ENCODE results near the gene TRPV3. TPM values are rescaled to one million over a fixed set of nuclear protein-coding genes. Genes with fewer than 3 reads are reported as not detected.

TRPV3 gene
- total and polyA plus RNA-seq, 2 donors (not counting 1 experiment from before 2014, with no cell fraction given), result 1.6 to 18.2 TPM

DNA sequence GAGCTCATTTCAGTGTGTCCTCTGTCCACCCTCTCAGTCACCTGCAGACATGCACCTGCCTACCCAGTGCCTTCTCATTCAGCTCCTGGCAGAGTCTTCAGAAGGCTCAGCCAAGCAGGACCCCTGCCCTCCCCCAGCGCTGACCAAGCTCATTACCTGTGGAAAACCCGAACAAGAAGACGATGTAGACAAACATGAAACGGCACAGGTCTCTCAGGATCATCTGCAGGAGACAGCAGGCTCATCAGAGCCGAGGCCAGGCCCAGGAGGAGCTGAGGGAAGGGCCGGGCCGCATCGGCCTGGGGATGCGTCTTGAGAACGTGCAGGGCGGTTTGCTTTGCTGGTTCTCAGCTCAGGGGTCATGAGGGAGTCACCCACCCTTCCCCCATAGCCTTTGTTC is 19.4 kb upstream of the TRPV3 start:
- POLR2A ChIA-PET, result interaction anchor here (0.5 kb wide), 1 partner anchor 16 kb away, joined by 8 read pairs; no protein-coding TSS in a partner anchor
- no peaks in the 10 kb centered on the region for H3K9me3 Mint-ChIP-seq (ENCODE audit: insufficient read depth)
- Histone ChIP-seq H3K79me2 (ENCODE audit: control insufficient read depth, insufficient read depth, low read length) (no peaks in the 10 kb centered on the region), H3K27me3 (replicated peaks in 1 of 4; ENCODE audit: control extremely low read depth in 1 of 4, control insufficient read depth in 3 of 4, insufficient read depth in 4 of 4, low read length in 3 of 4) (no peaks in the 10 kb centered on the region), H3K36me3 (replicated peaks in 1 of 2; ENCODE audit: control extremely low read depth in 1 of 2, control insufficient read depth in 1 of 2, extremely low read depth in 1 of 2, insufficient read depth in 2 of 2, low read length in 1 of 2) (peaks cover 1 to 6% of the 10 kb centered on the region in 2 experiments), H3K4me1 (ENCODE audit: control insufficient read depth in 2 of 2, insufficient read depth in 2 of 2, low read length in 2 of 2) (no peaks in the 10 kb centered on the region), H3K9me3 (ENCODE audit: control extremely low read depth in 1 of 3, control insufficient read depth in 2 of 3, insufficient read depth in 1 of 3, low read length in 2 of 3) (peaks cover 0 to 3% (median 0%) of the 10 kb centered on the region in 3 donors), H4K20me1 (ENCODE audit: control insufficient read depth, insufficient read depth, low read length, poor library complexity, severe bottlenecking) (no peaks in the 10 kb centered on the region), H2AFZ (ENCODE audit: insufficient read depth, low read depth, low read length, poor library complexity, severe bottlenecking) (no peak overlapping the region), H3K9ac (ENCODE audit: low read length) (no peak overlapping the region), H3K4me3 (ENCODE audit: control extremely low read depth in 1 of 5, extremely low read depth in 1 of 5, insufficient read depth in 1 of 5, low read depth in 2 of 5, low read length in 4 of 5) (no peak overlapping the region), H3K27ac (ENCODE audit: low read length in 2 of 2) (no peak overlapping the region), H3K4me2 (replicated peaks; ENCODE audit: low read depth, low read length, poor library complexity, severe bottlenecking) (no peak overlapping the region)
- DNase-seq (no peak), ATAC-seq (ENCODE audit: low read depth) (no peak)
- no peaks in the 10 kb centered on the region for H3K4me1 Mint-ChIP-seq
- intact Hi-C loops (cut with micrococcal nuclease), result no loop called here
- TF ChIP-seq EZH2 (IDR thresholded peaks at IDR 0.05; ENCODE audit: borderline replicate concordance, insufficient read depth, low read depth, low read length, poor library complexity, severe bottlenecking), result no peak
- TF ChIP-seq, protein P1, sequence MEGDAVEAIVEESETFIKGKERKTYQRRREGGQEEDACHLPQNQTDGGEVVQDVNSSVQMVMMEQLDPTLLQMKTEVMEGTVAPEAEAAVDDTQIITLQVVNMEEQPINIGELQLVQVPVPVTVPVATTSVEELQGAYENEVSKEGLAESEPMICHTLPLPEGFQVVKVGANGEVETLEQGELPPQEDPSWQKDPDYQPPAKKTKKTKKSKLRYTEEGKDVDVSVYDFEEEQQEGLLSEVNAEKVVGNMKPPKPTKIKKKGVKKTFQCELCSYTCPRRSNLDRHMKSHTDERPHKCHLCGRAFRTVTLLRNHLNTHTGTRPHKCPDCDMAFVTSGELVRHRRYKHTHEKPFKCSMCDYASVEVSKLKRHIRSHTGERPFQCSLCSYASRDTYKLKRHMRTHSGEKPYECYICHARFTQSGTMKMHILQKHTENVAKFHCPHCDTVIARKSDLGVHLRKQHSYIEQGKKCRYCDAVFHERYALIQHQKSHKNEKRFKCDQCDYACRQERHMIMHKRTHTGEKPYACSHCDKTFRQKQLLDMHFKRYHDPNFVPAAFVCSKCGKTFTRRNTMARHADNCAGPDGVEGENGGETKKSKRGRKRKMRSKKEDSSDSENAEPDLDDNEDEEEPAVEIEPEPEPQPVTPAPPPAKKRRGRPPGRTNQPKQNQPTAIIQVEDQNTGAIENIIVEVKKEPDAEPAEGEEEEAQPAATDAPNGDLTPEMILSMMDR (IDR thresholded peaks at IDR 0.05), result no peak
- H3K27me3 Mint-ChIP-seq, result no peaks in the 10 kb centered on the region
- H3K4me3 Mint-ChIP-seq, result no peak overlapping the region
- WGBS (ENCODE audit: insufficient coverage), result 93% methylated on average over 5 of the region's 11 CpGs
- CTCF ChIA-PET, result interaction anchor here (0.9 kb wide), 1 partner anchor 161 kb away, joined by 3 read pairs; no protein-coding TSS in a partner anchor
- H3K27ac Mint-ChIP-seq, result no peak overlapping the region

DNA sequence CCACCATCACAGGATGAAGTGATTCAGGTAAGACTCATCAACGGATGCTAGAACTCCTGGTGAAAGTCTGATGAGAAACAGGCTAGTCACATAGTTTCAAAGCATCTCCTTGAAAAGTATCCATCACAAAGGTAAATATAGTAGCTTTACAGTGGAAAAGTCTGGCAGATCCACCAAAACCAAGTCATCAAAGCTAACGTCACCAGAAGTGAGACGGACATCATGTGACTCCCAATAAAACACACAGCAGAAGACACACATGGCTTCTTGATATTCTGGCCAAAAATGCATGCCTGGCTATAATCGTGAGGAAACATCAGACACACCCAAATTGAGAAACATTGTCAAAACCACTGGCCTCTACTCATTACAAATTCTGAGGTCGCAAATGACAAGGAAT is 17.9 kb upstream of the TRPV3 start:
- Histone ChIP-seq H4K20me1 (ENCODE audit: control insufficient read depth, insufficient read depth, low read length, poor library complexity, severe bottlenecking) (no peaks in the 10 kb centered on the region), H3K36me3 (replicated peaks in 1 of 2; ENCODE audit: control extremely low read depth in 1 of 2, control insufficient read depth in 1 of 2, extremely low read depth in 1 of 2, insufficient read depth in 2 of 2, low read length in 1 of 2) (peaks cover 1 to 8% of the 10 kb centered on the region in 2 experiments), H3K4me2 (replicated peaks; ENCODE audit: low read depth, low read length, poor library complexity, severe bottlenecking) (no peak overlapping the region), H3K79me2 (ENCODE audit: control insufficient read depth, insufficient read depth, low read length) (no peaks in the 10 kb centered on the region), H3K9me3 (ENCODE audit: control extremely low read depth in 1 of 3, control insufficient read depth in 2 of 3, insufficient read depth in 1 of 3, low read length in 2 of 3) (peaks cover 0 to 3% (median 0%) of the 10 kb centered on the region in 3 donors), H3K4me3 (ENCODE audit: control extremely low read depth in 1 of 5, extremely low read depth in 1 of 5, insufficient read depth in 1 of 5, low read depth in 2 of 5, low read length in 4 of 5) (no peak overlapping the region), H3K4me1 (ENCODE audit: control insufficient read depth in 2 of 2, insufficient read depth in 2 of 2, low read length in 2 of 2) (no peaks in the 10 kb centered on the region), H3K27ac (ENCODE audit: low read length in 2 of 2) (no peak overlapping the region), H3K27me3 (replicated peaks in 1 of 4; ENCODE audit: control extremely low read depth in 1 of 4, control insufficient read depth in 3 of 4, insufficient read depth in 4 of 4, low read length in 3 of 4) (no peaks in the 10 kb centered on the region), H2AFZ (ENCODE audit: insufficient read depth, low read depth, low read length, poor library complexity, severe bottlenecking) (no peak overlapping the region), H3K9ac (ENCODE audit: low read length) (no peak overlapping the region)
- no peak for ATAC-seq (ENCODE audit: low read depth)
- WGBS (ENCODE audit: insufficient coverage), result 93% methylated on average over 4 of the region's 5 CpGs
- H3K4me1 Mint-ChIP-seq, result no peaks in the 10 kb centered on the region
- DNase-seq, result no peak
- H3K4me3 Mint-ChIP-seq, result no peak overlapping the region
- TF ChIP-seq EZH2 (IDR thresholded peaks at IDR 0.05; ENCODE audit: borderline replicate concordance, insufficient read depth, low read depth, low read length, poor library complexity, severe bottlenecking), result no peak
- TF ChIP-seq, protein P1 (IDR thresholded peaks at IDR 0.05), result no peak
- H3K27ac Mint-ChIP-seq, result no peak overlapping the region
- no peaks in the 10 kb centered on the region for H3K9me3 Mint-ChIP-seq (ENCODE audit: insufficient read depth)
- intact Hi-C loops (cut with micrococcal nuclease), result no loop called here
- no peaks in the 10 kb centered on the region for H3K27me3 Mint-ChIP-seq
- CTCF ChIA-PET, result no interaction called here
- POLR2A ChIA-PET, result no interaction called here
